NCI-H748 (cell line): Measurements from ENCODE around the gene AGPS.

Experiments used
- DNase-seq: peaks from one replicate; lab custom pipeline; 2025; ENCODE audit not compliant: unreplicated experiment; lab: John Stamatoyannopoulos, UW

The AGPS gene

GRCh38 chr2:177525351-177525924, 132.9 kb downstream of the AGPS start:
- no peak for DNase-seq

- DNase-seq = no peak
Observed at GRCh38 chr2:177528351-177528933, 135.9 kb downstream of the AGPS start.

DNA sequence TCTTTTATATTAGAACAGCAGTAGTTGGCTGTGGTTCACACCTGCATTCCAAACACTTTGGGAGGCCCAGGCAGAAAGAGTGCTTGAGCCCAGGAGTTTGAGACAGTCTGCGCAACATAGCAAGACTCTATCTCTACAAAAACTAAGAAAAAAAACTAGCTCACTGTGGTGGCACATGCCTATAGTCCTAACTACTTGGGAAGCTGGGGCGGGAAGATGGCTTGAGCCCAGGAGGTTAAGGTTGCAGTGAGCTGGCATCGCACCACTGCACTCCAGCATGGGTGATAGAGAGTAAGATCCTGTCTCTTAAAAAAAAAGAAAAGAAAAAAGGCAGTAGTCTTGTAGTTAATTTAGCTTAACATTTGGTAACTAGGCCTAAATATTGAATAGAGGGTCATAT, 136.6 kb downstream of the AGPS start:
- no peak for DNase-seq

DNA sequence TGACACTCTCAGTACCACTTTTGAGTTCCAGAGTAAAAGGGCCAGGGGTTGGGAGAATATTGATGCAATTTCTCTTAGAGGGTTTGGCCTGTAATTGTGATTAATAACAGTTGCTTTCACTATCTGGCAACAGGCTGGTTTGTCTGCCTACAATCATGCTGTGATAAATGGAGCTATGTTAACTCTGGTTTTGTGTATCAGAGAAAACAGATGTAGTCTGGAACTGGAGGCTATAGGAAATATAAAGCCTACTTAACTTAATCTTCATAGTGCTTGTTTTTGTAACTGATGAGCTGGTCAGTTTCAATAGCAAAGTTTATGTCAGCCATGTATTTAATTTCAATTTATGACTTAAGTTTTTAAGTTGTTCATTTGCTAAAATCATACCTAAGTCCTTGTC, 138.0 kb downstream of the AGPS start:
- DNase-seq = peak; percentile 44

GRCh38 chr2:177531706-177532105, 139.1 kb downstream of the AGPS start:
- no peak for DNase-seq

DNA sequence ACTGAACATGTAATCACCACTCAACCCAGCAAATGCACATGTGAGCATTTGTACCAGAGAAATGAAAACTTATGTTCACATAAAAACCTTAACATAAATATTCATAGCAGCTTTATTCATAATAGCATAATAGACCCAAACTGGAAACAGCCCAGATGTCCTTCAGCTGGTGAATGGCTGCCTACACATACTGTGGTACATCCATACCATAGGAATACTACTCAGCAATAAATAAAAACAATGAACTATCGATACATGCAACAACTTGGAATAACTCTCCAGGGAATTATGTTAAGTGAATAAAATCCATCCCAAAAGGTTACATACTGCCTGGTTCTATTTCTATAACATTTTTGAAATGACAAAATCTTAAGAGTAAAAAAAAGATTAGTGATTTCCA, 140.0 kb downstream of the AGPS start:
- DNase-seq = no peak

GRCh38 chr2:177533253-177533652, 140.7 kb downstream of the AGPS start:
- DNase-seq = no peak

DNA sequence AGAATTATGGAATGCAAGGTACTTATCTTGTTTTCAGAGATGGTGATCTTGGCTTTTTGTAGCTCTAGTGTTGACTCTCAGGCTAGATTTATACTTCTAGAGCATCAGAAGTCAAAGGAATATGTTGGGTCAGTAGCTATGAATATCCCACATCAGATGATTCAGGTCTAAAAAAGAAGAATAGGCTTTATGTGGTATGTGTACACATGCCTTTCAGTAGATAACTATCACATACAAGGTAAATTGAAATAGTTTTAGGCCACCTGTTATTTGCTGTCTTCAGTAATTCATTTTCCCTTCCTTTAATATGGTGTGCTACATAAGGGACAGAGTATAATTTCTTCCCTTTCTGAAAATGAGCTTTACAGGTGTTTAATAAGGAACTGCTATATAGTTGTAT, 142.4 kb downstream of the AGPS start:
- no peak for DNase-seq

DNA sequence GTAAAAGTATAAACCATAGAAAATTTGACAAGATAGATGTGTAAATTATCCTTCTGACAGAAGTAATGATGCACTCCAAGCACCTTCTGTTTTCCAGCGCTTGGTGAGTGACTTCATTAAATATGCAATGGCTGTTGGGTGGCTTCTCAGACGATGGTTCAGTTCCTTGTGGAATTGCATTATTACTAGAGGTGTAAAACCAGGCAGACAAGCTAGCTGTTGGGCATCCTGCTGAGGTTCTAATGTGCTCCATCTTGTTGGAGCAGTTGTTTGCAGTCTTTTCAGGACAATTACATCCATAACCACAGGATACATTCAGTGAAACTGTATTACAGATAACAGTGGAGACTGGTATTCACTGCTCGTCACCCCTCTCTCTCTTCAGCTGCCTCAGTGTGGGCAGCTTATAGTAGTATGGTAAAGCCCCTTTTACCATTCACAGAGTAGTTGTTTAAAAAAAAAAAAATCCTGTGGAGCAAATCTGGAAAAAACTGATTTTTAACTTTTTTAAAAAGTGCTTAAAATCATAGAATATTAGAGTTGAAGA, 143.5 kb downstream of the AGPS start:
- no peak for DNase-seq

GRCh38 chr2:177537213-177537612, 144.6 kb downstream of the AGPS start:
- no peak for DNase-seq

- DNase-seq = no peak
Observed at GRCh38 chr2:177537636-177538035, 145.1 kb downstream of the AGPS start.

DNA sequence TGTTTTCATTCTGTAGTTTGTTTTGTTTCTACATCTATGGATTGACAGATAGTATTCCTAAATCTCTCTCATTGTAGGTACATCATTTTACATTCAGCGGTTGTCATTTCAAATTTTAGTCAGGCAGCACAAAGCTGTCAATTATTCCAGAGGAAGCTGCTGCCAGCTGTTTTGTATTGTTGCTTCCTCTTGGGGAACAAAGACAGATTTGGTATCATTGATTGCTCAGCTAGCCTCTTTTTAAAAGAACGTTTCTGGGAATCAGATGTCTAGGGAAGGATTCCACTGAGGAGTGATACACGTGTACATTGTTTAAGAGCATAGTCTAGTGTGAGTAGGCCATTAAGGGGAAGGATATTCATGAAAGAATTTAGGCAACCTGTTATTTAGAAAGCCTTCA, 145.8 kb downstream of the AGPS start:
- DNase-seq = no peak

DNA sequence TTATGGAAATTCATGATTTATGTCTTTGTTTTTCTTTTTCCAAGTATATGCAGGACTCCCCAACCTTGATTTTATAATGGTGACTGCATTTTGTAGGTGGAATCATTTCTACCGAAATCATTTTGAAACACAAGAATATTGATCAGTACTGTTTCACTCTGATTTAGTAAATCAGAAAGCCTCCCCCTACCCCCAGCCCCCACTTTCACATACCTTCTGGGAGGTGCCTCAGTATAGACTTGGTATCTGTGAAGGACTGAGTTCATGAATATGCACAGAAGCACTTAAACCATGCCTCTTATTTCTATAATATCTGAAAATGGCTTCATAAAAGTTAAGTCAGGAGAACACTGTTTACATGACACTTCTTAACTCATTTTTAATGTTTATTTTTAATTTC, 147.7 kb downstream of the AGPS start:
- DNase-seq = no peak

DNA sequence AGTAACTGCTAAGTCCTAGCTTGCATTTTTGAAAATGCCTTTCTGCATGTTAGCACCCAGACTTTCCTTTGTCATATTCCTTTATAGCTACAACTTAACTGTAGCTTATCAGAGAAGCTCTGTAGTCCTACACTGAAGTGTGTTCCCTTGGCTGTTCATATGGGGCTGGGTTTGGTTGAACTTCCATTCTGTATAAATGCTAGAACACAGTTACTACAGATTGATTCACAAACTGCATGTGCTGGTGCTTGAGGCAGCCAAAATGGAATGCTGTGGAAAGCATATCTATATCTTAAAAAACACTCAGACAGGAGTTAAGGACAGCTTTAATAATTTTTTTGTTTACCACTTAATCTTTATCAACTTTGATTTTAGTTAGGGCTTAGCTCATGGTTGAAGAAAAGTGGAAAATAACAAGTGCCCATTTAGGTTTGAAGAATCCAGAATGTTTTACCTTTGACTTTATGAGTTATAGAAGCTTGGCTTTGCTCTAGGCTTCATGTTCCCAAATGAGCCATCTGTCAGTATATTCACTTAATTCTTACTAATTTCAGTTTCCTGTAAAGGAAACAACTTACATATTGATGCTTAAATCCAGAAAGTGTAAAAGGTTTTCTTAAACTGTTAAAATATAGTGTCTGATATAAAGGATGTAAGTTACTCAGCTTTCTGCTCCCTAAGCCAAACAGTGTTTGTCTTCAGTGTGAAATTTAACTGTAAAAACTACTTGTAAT, 148.9 kb downstream of the AGPS start:
- DNase-seq = no peak

DNA sequence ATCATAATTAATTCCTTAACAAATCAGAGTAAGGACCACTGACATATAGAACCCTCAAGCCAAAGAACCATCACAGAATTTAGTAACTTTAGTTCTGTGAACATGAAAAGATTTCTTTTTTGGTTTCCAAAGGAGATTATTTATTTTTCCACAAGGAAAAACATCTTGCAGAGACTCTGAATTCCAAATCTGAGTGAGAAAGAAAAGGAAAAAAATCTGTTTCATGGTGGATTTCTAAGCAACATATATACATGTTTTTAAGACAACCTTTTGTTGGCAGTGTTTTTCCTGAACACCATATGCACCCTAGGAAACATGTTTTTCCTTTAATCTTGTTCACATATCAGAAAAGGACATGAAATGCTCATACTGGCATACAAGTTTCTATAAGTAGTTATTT, 149.8 kb downstream of the AGPS start:
- DNase-seq = no peak

- DNase-seq = no peak
Observed at GRCh38 chr2:177543007-177543760, 150.6 kb downstream of the AGPS start.

GRCh38 chr2:177545143-177545542, 152.6 kb downstream of the AGPS start:
- no peak for DNase-seq

DNA sequence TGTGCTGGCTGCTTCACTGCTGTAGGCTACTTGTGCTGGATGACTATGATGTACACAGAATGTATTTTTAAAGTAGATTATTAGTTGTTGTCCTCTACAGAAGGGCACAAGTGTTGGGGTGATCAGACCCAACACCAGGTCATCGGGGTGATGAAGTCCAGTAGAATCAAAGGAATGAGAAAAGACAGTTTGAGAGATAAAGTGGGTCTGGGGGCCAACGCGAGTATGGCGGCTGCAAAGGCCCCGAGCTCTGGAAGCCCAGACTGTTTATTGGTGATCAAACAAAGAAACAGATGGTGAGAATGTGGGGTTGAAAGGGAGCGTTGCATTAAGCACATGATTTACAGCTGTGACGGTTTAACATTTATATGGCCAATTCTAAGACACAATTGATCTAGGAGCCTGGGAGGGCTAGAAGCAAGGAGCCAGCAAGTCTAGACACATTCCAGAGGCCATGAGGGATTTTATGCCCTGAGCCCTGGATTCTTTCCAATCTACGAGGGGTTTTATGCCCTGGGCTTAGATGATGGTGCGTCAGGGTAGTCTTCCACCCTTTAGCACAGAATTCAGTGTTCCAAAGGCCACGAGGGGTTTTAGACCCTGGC, 153.5 kb downstream of the AGPS start:
- no peak for DNase-seq

DNA sequence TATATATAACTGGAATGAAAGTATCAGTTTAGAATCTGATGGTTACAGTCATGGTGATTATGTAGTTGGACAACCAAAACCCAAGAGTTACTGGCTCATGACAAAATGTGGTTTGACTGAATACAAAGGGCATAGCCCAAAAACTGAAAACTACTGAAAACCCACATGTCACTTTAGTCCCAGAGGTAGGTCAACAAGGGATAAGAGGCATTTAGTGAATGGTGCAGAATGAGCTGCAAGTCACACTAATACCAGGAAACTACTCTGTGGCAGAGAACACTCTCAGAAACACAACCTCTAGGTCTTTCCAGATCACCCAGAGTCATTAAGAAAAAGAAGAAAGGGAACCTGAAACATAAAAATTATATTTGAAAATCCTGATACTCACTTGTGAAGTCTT, 154.5 kb downstream of the AGPS start:
- DNase-seq = no peak

DNA sequence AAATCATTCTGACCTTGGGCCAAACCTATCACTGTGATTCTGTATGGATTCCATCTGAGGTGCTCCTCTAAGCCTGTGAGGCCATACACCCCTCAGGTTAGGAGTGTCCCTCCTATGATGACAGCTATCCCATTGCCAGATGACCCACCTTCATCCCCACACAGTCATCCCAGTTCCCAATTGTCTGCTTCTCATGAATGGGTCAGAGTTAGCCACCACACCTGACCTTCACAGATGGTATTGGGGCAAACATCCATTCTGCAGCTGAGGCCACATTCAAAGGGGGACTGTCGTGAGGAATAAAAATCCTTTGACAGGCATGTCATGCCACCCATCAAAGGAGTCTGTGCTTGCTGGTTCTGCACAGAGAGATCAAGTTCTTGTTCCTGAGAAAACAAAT, 155.2 kb downstream of the AGPS start:
- no peak for DNase-seq

DNA sequence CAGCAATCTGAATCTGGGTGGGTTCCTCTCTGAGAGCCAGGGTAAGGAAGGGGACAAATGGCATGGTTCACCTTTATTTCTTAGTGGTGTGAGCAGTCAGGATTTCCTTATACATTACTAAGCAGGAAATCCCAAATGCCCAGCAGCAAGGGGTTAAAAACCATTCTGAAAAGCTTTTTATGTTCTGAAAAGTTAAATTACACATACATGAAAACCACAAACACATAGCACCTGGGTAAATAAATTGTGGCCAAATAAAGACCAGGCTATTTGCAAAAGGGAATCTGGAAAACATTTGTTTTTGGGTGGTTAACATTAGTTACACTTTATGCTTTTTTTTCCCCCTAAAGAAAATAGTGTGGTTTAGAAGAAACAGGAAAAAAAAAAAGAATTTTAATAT, 156.1 kb downstream of the AGPS start:
- DNase-seq = no peak
